Stimulated activated naive B cell treated with anti-CD40 and anti-IgM and Interleukin-4, amounts not matched to agents 10 μg/mL and 1 μg/mL and 100 μg/mL, for 72 hours (primary cell): Measurements from ENCODE around the gene TMEM92.

Experiments used
- ATAC-seq, 2 donors: fragments of 150-1000 bp; cut with Tn5 transposase; replicated peaks; 2 replicates each; pipeline ENCODE4 v1.10.0; 2021; ENCODE audit warnings: moderate library complexity in 1 of 2
- DNase-seq: peaks from one replicate; pipeline ENCODE4 v3.0.0; 2021
- H3K27ac Mint-ChIP-seq: one replicate; pipeline ENCODE4 v1.8.0; 2022; ENCODE audit warnings: mild to moderate bottlenecking, mixed read lengths
- H3K27me3 Mint-ChIP-seq, 2 donors: one replicate each; pipeline ENCODE4 v1.8.0; 2022; ENCODE audit warnings: mixed read lengths in 2 of 2
- H3K36me3 Mint-ChIP-seq, 2 donors: one replicate each; pipeline ENCODE4 v1.8.0; 2022; ENCODE audit warnings: mixed read lengths in 2 of 2, mild to moderate bottlenecking in 1 of 2
- H3K4me1 Mint-ChIP-seq, 2 donors: one replicate each; pipeline ENCODE4 v1.8.0; 2022; ENCODE audit warnings: mixed read lengths in 2 of 2, mild to moderate bottlenecking in 1 of 2
- H3K4me3 Mint-ChIP-seq, 2 donors: one replicate each; pipeline ENCODE4 v1.8.0; 2022; ENCODE audit warnings: mild to moderate bottlenecking in 2 of 2, mixed read lengths in 2 of 2, moderate library complexity in 1 of 2
- H3K9me3 Mint-ChIP-seq, 2 donors: one replicate each; pipeline ENCODE4 v1.8.0; 2022; ENCODE audit warnings: mixed read lengths in 2 of 2, mild to moderate bottlenecking in 1 of 2

The TMEM92 gene

DNA sequence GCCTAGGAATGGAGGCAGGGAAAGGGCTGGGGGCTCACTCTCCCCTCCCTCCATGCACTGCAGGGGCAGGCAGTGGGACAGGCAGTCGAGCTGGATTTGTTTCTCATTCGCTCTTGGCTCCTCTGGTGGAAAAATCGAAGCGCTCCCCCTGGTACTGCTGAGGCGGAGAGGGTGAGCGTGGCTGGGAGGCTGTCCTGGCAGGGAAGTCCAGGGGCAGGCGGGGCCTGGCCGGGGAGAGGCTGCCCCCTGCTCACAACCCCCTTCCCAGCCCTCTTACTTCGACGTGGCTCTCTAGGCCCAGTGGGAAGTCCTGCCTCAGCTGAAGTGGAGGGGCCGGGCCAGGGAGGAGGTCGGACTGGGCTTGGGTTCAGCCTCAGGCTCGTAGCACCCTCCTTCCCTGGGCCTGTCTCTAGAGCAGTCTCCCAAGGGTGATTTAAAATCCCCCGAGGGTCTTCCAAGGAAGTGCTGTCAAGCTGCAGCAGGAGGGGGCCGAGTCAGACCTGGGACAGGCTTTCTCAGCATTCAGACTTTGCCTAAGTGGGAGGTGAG, 16.5 kb upstream of the TMEM92 start:
- ATAC-seq (no peak), DNase-seq (no peak)
- Mint-ChIP-seq H3K4me3 (no peak overlapping the region), H3K4me1 (no peaks in the 10 kb centered on the region), H3K27me3 (peaks cover 35 to 46% of the 10 kb centered on the region in 2 donors), H3K27ac (no peak overlapping the region), H3K9me3 (no peaks in the 10 kb centered on the region), H3K36me3 (no peaks in the 10 kb centered on the region)

- DNase-seq (no peak), ATAC-seq (no peak)
- H3K27me3 Mint-ChIP-seq = peaks cover 39 to 53% of the 10 kb centered on the region in 2 donors
- H3K4me1 Mint-ChIP-seq = no peaks in the 10 kb centered on the region
- no peaks in the 10 kb centered on the region for H3K9me3 Mint-ChIP-seq
- no peak overlapping the region for H3K27ac Mint-ChIP-seq
- no peaks in the 10 kb centered on the region for H3K36me3 Mint-ChIP-seq
- no peak overlapping the region for H3K4me3 Mint-ChIP-seq
These were observed 15.4 kb upstream of the TMEM92 start for GRCh38 chr17:50258647-50259476.

- no peak overlapping the region for H3K27ac Mint-ChIP-seq
- no peaks in the 10 kb centered on the region for H3K36me3 Mint-ChIP-seq
- DNase-seq (no peak), ATAC-seq (no peak)
- H3K4me1 Mint-ChIP-seq = no peaks in the 10 kb centered on the region
- H3K27me3 Mint-ChIP-seq = peaks cover 41 to 58% of the 10 kb centered on the region in 2 donors
- H3K4me3 Mint-ChIP-seq = no peak overlapping the region
- H3K9me3 Mint-ChIP-seq = no peaks in the 10 kb centered on the region
These were observed 14.6 kb upstream of the TMEM92 start for GRCh38 chr17:50259477-50260324.

- ATAC-seq (no peak), DNase-seq (no peak)
- Mint-ChIP-seq H3K9me3 (no peaks in the 10 kb centered on the region), H3K27me3 (peaks cover 41 to 51% of the 10 kb centered on the region in 2 donors), H3K36me3 (no peaks in the 10 kb centered on the region), H3K4me1 (no peaks in the 10 kb centered on the region), H3K4me3 (no peak overlapping the region), H3K27ac (no peak overlapping the region)
These were observed 13.8 kb upstream of the TMEM92 start for GRCh38 chr17:50260501-50260911.

GRCh38 chr17:50261051-50261915, 13.0 kb upstream of the TMEM92 start:
- no peaks in the 10 kb centered on the region for H3K9me3 Mint-ChIP-seq
- peaks cover 40 to 45% of the 10 kb centered on the region in 2 donors for H3K27me3 Mint-ChIP-seq
- no peak overlapping the region for H3K27ac Mint-ChIP-seq
- ATAC-seq (no peak), DNase-seq (no peak)
- no peak overlapping the region for H3K4me3 Mint-ChIP-seq
- no peaks in the 10 kb centered on the region for H3K4me1 Mint-ChIP-seq
- no peaks in the 10 kb centered on the region for H3K36me3 Mint-ChIP-seq

DNA sequence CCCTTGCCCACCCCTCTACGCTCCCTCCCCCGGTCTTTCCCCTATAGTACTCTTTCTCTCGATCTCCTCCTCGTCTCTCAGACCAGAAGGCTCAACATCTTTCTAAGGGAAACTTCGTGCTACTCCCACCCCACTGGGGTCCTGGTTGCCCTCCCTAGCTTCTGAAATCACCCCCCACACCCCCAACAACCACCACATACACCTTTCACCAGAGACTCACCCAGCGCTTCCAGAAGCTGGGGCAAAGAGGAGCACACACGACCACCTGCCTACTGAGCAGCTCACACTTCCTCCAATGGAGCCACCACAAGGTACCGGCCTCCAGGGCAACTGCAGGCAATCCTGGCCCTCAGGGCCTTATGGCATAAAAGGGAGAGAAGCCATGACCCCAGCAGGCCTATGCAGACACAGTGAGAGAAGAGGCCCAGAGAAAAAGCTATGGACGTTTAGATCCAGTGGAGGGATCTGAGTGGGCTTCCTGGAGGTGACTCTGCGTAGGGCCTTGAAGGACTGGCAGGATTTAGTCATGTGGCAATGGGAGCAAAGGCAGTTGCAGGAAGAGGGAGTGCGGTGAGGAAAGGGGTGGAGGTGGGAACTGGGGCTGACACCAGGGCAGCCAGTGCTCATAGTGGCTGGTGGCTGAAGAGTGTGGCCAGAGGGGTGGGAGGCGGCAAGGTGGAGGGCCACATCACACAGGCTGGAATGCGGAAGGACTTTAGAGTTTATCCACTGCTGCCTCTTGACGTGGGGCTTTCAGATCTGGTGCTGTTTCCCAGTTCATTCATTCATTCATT, 12.1 kb upstream of the TMEM92 start:
- no peaks in the 10 kb centered on the region for H3K36me3 Mint-ChIP-seq
- no peak for DNase-seq
- no peak overlapping the region for H3K27ac Mint-ChIP-seq
- peaks cover 30 to 36% of the 10 kb centered on the region in 2 donors for H3K27me3 Mint-ChIP-seq
- H3K9me3 Mint-ChIP-seq = no peaks in the 10 kb centered on the region
- H3K4me1 Mint-ChIP-seq = no peaks in the 10 kb centered on the region
- no peak for ATAC-seq
- no peak overlapping the region for H3K4me3 Mint-ChIP-seq

DNA sequence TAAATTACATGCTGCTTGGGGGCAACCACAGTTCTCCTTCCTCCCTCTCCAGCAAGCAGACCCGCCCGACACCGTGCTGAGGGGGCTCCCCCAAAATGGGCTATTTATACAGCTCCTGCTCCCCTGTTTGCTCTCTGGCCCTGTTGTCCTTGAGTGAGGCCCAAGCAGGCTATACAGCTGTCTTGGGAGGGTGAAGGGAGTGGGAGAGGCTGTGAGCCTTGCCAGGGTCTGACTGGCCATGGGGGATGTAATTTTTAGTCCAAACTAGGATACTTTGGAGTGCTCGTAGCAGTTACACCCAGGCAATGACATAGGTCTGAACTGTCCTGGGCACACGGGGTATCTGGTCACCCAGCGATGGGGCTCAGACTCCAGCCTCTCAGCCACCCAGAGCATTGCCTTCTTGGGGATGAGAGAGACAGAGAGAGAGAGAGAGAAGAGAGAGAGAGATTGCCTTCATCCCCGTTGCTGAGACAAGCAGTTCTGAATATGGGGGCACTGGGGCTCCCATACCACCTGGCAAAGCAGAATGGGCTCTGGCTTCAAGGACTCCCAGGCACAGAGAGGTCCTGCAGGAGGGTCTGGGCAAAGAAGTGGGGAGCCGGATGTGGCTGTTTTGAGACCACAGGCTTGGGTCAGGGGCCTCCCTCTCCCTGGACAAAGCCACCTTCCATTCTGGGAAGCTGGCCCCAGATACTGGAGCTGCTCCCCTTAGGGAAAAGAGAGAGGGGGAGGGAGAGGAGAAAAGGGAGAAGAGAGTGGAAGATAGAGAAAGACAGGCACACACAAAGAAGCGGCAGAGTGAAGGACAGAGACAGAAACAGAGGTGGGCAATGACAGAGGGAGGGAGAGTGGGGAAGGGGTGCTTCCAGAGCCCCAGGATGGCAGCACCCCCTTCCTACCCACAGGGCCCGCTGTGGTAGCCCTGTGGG, 10.7 kb upstream of the TMEM92 start:
- Mint-ChIP-seq H3K9me3 (no peaks in the 10 kb centered on the region), H3K4me1 (no peaks in the 10 kb centered on the region), H3K4me3 (no peak overlapping the region), H3K36me3 (no peaks in the 10 kb centered on the region), H3K27ac (no peak overlapping the region), H3K27me3 (peaks cover 25 to 35% of the 10 kb centered on the region in 2 donors)
- ATAC-seq (no peak), DNase-seq (no peak)

DNA sequence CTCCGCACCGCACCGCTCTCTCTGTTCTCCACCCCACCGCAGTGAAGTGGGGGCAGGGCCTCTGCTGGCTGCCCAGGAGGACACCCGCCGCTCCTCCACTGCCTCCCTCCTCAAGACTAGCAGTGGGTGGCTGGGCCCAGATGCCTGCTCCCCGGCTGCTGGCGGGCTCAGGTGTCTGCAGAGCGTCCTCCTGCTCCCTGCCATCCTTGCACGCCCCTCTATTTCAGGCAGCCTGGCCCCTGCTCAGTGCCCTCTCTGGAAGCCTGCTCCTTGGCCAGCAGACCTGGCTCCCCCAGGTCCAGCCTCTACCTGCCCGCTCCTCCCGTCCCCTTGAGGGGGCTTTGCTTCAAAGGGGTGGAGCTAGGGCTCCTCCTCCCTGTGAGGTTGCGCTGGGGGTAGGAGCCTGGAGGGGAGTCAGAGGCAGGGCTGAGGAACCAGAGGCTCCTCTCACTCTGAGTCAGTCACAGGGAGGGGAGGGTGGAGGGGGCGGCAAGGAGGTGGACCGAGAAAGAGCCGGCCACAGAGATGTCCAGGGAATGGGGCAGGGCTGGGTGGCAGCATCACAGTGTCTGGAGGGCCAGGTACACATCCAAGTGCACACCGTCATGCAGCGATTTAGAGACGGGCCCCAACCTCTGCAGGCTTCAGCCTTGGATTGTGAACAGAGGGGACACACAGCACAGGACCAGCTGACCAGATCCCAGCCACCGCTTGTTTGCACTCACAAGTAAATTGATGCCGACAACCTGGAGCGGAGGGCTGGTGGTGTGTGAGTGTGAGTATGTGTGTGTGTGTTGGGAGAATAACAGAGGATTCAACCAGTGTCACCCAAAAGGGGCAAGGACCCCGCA, 9.8 kb upstream of the TMEM92 start:
- no peaks in the 10 kb centered on the region for H3K36me3 Mint-ChIP-seq
- DNase-seq (no peak), ATAC-seq (no peak)
- no peak overlapping the region for H3K4me3 Mint-ChIP-seq
- no peaks in the 10 kb centered on the region for H3K4me1 Mint-ChIP-seq
- peaks cover 34 to 35% of the 10 kb centered on the region in 2 donors for H3K27me3 Mint-ChIP-seq
- H3K27ac Mint-ChIP-seq = no peak overlapping the region
- no peaks in the 10 kb centered on the region for H3K9me3 Mint-ChIP-seq

GRCh38 chr17:50265212-50265611, 9.1 kb upstream of the TMEM92 start:
- Mint-ChIP-seq H3K4me1 (no peaks in the 10 kb centered on the region), H3K9me3 (no peaks in the 10 kb centered on the region), H3K27ac (no peak overlapping the region), H3K4me3 (no peak overlapping the region), H3K27me3 (peaks cover 31 to 35% of the 10 kb centered on the region in 2 donors), H3K36me3 (no peaks in the 10 kb centered on the region)
- DNase-seq = no peak
- no peak for ATAC-seq

GRCh38 chr17:50265690-50266315, 8.5 kb upstream of the TMEM92 start:
- Mint-ChIP-seq H3K4me1 (no peaks in the 10 kb centered on the region), H3K9me3 (no peaks in the 10 kb centered on the region), H3K36me3 (no peaks in the 10 kb centered on the region), H3K27me3 (peaks cover 28 to 35% of the 10 kb centered on the region in 2 donors), H3K27ac (no peak overlapping the region), H3K4me3 (no peak overlapping the region)
- DNase-seq (no peak), ATAC-seq (no peak)

DNA sequence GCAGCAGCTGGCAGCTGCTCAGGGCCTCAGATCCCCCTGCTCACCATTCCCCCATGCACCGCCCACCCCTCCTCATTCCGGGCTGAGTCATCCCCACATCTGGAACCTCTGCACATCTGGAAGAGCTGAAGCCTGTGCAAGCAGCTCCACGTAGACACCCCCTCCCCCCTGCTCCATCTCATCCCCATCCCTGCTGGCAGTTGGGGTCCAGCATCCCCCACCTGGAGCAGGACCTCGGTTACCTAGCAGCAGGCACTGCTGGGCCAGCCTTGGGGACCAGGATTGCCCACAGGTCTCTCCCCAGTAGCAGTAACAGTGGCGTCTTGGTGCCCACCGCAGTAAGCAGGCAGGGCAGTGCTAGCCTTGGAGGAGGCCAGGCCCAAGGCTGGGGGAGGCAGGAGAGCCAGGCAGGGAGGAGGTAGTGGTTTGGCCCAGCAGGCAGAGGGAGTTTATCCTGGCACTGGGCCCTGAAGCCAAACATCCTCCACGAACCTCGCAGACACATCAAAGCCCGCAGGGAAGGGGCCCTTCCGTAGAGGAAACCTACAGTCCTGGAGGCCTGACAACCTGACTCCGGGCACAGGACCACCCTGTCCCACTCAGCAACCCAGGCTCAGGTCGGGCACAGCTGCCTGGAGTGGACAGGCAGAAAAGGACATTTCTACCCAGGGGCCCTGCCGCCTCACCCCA, 7.7 kb upstream of the TMEM92 start:
- Mint-ChIP-seq H3K27ac (no peak overlapping the region), H3K9me3 (no peaks in the 10 kb centered on the region), H3K27me3 (peaks cover 28 to 32% of the 10 kb centered on the region in 2 donors), H3K4me1 (no peaks in the 10 kb centered on the region), H3K36me3 (no peaks in the 10 kb centered on the region), H3K4me3 (no peak overlapping the region)
- ATAC-seq = no peak
- DNase-seq = no peak
